Stomach (tissue), 9 donors: Measurements from ENCODE around the gene SVIL. TPM values are rescaled to one million over a fixed set of nuclear protein-coding genes. Genes with fewer than 3 reads are reported as not detected.
"Not testable (repeated sequence)": the region's sequence is repeated elsewhere in the genome, so short reads cannot be mapped to it uniquely, and the experiment has no call there.

ENCODE experiments used
- DNase-seq, 2 donors: peaks; one replicate each; pipeline versions ENCODE4 v3.0.0 to v3.0.0-alpha.2; 2013 to 2019
- H3K27ac ChIP-seq, 5 donors: fragments of 200-600 bp in 4 of 5; sonication (generic) in 4 of 5; one replicate each; pipeline ENCODE4 v1.5.1; 2013 to 2019; ENCODE audit warnings: mild to moderate bottlenecking in 1 of 5, moderate library complexity in 1 of 5
- H3K27me3 ChIP-seq, 3 donors: fragments of 200-600 bp; sonication (generic); one replicate each; pipeline ENCODE4 v1.5.1; 2017 to 2019; ENCODE audit warnings: mixed run types in 1 of 3
- H3K36me3 ChIP-seq, 4 donors: fragments of 200-600 bp; sonication (generic); 1 replicate in 3 of 4; 2 replicates in 1 of 4; pipeline ENCODE4 v1.5.1; 2016 to 2019
- H3K4me1 ChIP-seq, 4 donors: fragments of 200-600 bp; sonication (generic); one replicate each; pipeline ENCODE4 v1.5.1; 2016 to 2019
- H3K4me3 ChIP-seq, 4 donors: fragments of 200-600 bp; sonication (generic) in 3 of 4; one replicate each; pipeline ENCODE4 v1.5.1; 2016 to 2019; ENCODE audit warnings: mild to moderate bottlenecking in 1 of 4
- H3K9me3 ChIP-seq, 4 donors: fragments of 200-600 bp; sonication (generic); one replicate each; pipeline ENCODE4 v1.5.1; 2016 to 2019
- CTCF ChIP-seq, 7 experiments: fragments of 450-650 bp in 4 of 7; fragments of 200-600 bp in 3 of 7; sonication (generic) in 3 of 7; IDR thresholded peaks; one replicate each; pipeline ENCODE4 v1.5.1; 2016 to 2019; ENCODE audit warnings: antibody characterized with exemption in 7 of 7, control low read depth in 2 of 7, mild to moderate bottlenecking in 1 of 7
- EP300 ChIP-seq: sonication (generic); formaldehyde crosslinking; IDR thresholded peaks from one replicate; pipeline ENCODE4 v1.6.1; 2017; ENCODE audit warnings: antibody characterized with exemption
- POLR2A ChIP-seq, 4 donors: fragments of 450-650 bp; IDR thresholded peaks; one replicate each; pipeline ENCODE4 v1.6.1; 2016; ENCODE audit warnings: antibody characterized with exemption in 4 of 4, control low read depth in 2 of 4, mild to moderate bottlenecking in 1 of 4, moderate library complexity in 1 of 4
- POLR2AphosphoS5 ChIP-seq, 3 donors: sonication (generic); formaldehyde crosslinking; IDR thresholded peaks; one replicate each; pipeline ENCODE4 v1.6.1; 2016; ENCODE audit warnings: antibody characterized with exemption in 3 of 3
- WGBS, 5 donors: extraction: QIAGEN DNeasy Blood & Tissue Kit in 3 of 5; methylation state at CpG; one replicate each; pipeline versions ENCODE4 v1.1.5 to v1.1.7; 2013 to 2018; 5-methylcytosine and 5-hydroxymethylcytosine counted together
- intact Hi-C: fragments of 100-400 bp; cut with DNase I; formaldehyde crosslinking; loops from one replicate; pipeline ENCODE4 v1.15.1; 2023; ENCODE audit warnings: low total_unique reads
- polyA plus RNA-seq, 3 donors: library from polyadenylated mRNA; stranded (reverse); fragments of 200-250 nt; gene quantifications; one replicate each; pipeline ENCODE4 v1.2.3, GENCODE V29; 2013
- total RNA-seq, 5 donors: library from RNA; depleted of rRNA; stranded (reverse); fragments of >200 nt; gene quantifications; one replicate each; pipeline versions ENCODE4 v1.1.0 to v1.2.3, GENCODE V29; 2014 to 2016
- donor health status: healthy with polysubstance abuse.
- donor health status: Bipolar disorder and iron deficiency.
- donor health status: healthy.

SVIL gene
- total and polyA plus RNA-seq, 8 donors = 6.8 to 400 (median 112) TPM

- intact Hi-C loops = no loop called here
- Histone ChIP-seq H3K27me3 (no peaks in the 10 kb centered on the region), H3K36me3 (peaks cover 0 to 24% (median 20%) of the 10 kb centered on the region in 4 donors), H3K9me3 (no peaks in the 10 kb centered on the region), H3K4me3 (no peak overlapping the region), H3K4me1 (peaks cover 0 to 20% (median 11%) of the 10 kb centered on the region in 4 donors), H3K27ac (no peak overlapping the region)
- WGBS, 5 donors = 59 to 75% (median 68%) methylated on average over 4 of the region's 4 CpGs
- no peak for DNase-seq
- TF ChIP-seq EP300 (no peak), POLR2AphosphoS5 (IDR thresholded peaks at IDR 0.05) (no peak), POLR2A (IDR thresholded peaks at IDR 0.05) (no peak), CTCF (IDR thresholded peaks at IDR 0.05) (no peak)
Measured at GRCh38 chr10:29451946-29452345, 182.8 kb downstream of the SVIL start.

GRCh38 chr10:29450405-29450804 is 184.4 kb downstream of the SVIL start:
- TF ChIP-seq POLR2AphosphoS5 (IDR thresholded peaks at IDR 0.05) = no peak
- TF ChIP-seq POLR2A (IDR thresholded peaks at IDR 0.05) = no peak
- TF ChIP-seq EP300 = no peak
- no peak for TF ChIP-seq CTCF (IDR thresholded peaks at IDR 0.05)
- Histone ChIP-seq H3K27ac (no peak overlapping the region), H3K9me3 (no peaks in the 10 kb centered on the region), H3K27me3 (no peaks in the 10 kb centered on the region), H3K4me1 (peaks cover 0 to 31% (median 13%) of the 10 kb centered on the region in 4 donors), H3K4me3 (no peak overlapping the region), H3K36me3 (peaks cover 0 to 12% (median 9%) of the 10 kb centered on the region in 4 donors)
- intact Hi-C loops = no loop called here
- DNase-seq = no peak
- WGBS, 5 donors = 90 to 97% (median 94%) methylated on average over 6 of the region's 6 CpGs

GRCh38 chr10:29448756-29449592 is 185.8 kb downstream of the SVIL start:
- intact Hi-C loops = loop anchor here (5.0 kb wide), 1 partner anchor 62 kb away; no protein-coding TSS in a partner anchor
- not testable (repeated sequence) for H3K4me3 ChIP-seq, H3K27me3 ChIP-seq, H3K27ac ChIP-seq, H3K9me3 ChIP-seq, H3K36me3 ChIP-seq
- WGBS, 5 donors = 28 to 37% (median 34%) methylated on average over 20 to 21 of the region's 21 CpGs
- H3K4me1 ChIP-seq = peaks cover 0 to 31% (median 13%) of the 10 kb centered on the region in 4 donors
- DNase-seq = peak; percentile 89 to 92
- TF ChIP-seq POLR2AphosphoS5 (IDR thresholded peaks at IDR 0.05) (peak in 1 of 3 donors; percentile 10), CTCF (IDR thresholded peaks at IDR 0.05) (peak in 5 of 7 experiments; percentile 47 to 85 (median 81))

GRCh38 chr10:29448125-29448524 is 186.6 kb downstream of the SVIL start:
- DNase-seq = no peak
- 62 to 85% (median 76%) methylated on average over 7 of the region's 7 CpGs for WGBS, 5 donors
- intact Hi-C loops = loop anchor here (5.0 kb wide), 1 partner anchor 61 kb away; no protein-coding TSS in a partner anchor
- Histone ChIP-seq H3K4me1 (peaks cover 0 to 31% (median 14%) of the 10 kb centered on the region in 4 donors), H3K36me3 (peaks cover 0 to 3% (median 0%) of the 10 kb centered on the region in 4 donors), H3K27me3 (no peaks in the 10 kb centered on the region), H3K27ac (no peak overlapping the region), H3K9me3 (no peaks in the 10 kb centered on the region), H3K4me3 (no peak overlapping the region)
- TF ChIP-seq POLR2A (IDR thresholded peaks at IDR 0.05) = no peak
- TF ChIP-seq POLR2AphosphoS5 (IDR thresholded peaks at IDR 0.05) = no peak
- no peak for TF ChIP-seq CTCF (IDR thresholded peaks at IDR 0.05)
- TF ChIP-seq EP300 = no peak
